OCI-M2 (cell line): ENCODE results near the gene TMC2.
A peak's percentile ranks its signal among the peaks of the same experiment; 100 is the strongest.

ENCODE experiments used
- DNase-seq: peaks from one replicate; lab custom pipeline; 2025; ENCODE audit not compliant: unreplicated experiment; lab: John Stamatoyannopoulos, UW

The TMC2 gene

GRCh38 chr20:2619337-2619736 is 83.0 kb downstream of the TMC2 start:
- no peak for DNase-seq

- DNase-seq = no peak
These were observed 83.7 kb downstream of the TMC2 start for GRCh38 chr20:2619961-2620595.

GRCh38 chr20:2624190-2624589 is 87.8 kb downstream of the TMC2 start:
- DNase-seq = no peak

- DNase-seq = no peak
These were observed 88.7 kb downstream of the TMC2 start for GRCh38 chr20:2625062-2625461.

GRCh38 chr20:2626853-2627541 is 90.6 kb downstream of the TMC2 start:
- no peak for DNase-seq

- no peak for DNase-seq
These were observed 94.9 kb downstream of the TMC2 start for GRCh38 chr20:2631228-2631627.

- DNase-seq = no peak
These were observed 97.0 kb downstream of the TMC2 start for GRCh38 chr20:2633381-2633780.

- no peak for DNase-seq
These were observed 100.9 kb downstream of the TMC2 start for GRCh38 chr20:2637246-2637645.

GRCh38 chr20:2640260-2640659 is 103.9 kb downstream of the TMC2 start:
- DNase-seq = no peak

GRCh38 chr20:2640899-2641298 is 104.5 kb downstream of the TMC2 start:
- DNase-seq = no peak

GRCh38 chr20:2643708-2644107 is 107.3 kb downstream of the TMC2 start:
- no peak for DNase-seq

- DNase-seq = peak; percentile 70
These were observed 115.7 kb downstream of the TMC2 start, which contains the start of gene NOP56 for GRCh38 chr20:2651772-2652723. Gene NOP56, plus strand, starts transcription at chr20:2652632. Its CDS starts 29 bp downstream, at chr20:2652661.

- no peak for DNase-seq
These were observed 116.6 kb downstream of the TMC2 start for GRCh38 chr20:2652724-2653555.

- no peak for DNase-seq
These were observed 117.4 kb downstream of the TMC2 start for GRCh38 chr20:2653556-2654383.

GRCh38 chr20:2654384-2654822 is 118.0 kb downstream of the TMC2 start:
- no peak for DNase-seq

- no peak for DNase-seq
These were observed 118.5 kb downstream of the TMC2 start for GRCh38 chr20:2654831-2655230.

- no peak for DNase-seq
These were observed 119.2 kb downstream of the TMC2 start for GRCh38 chr20:2655331-2656116.

- DNase-seq = no peak
These were observed 120.2 kb downstream of the TMC2 start for GRCh38 chr20:2656471-2657117.

- DNase-seq = no peak
These were observed 120.9 kb downstream of the TMC2 start for GRCh38 chr20:2657241-2657640.
